A549 (cell line): ENCODE measurements around the gene SGTB. TPM values are rescaled to one million over a fixed set of nuclear protein-coding genes. Genes with fewer than 3 reads are reported as not detected.

Source experiments
- ATAC-seq, 2 experiments: fragments of 200-7000 bp in 1 of 2; fragments of >200 bp in 1 of 2; cut with Nextera tagmentation in 1 of 2; cut with Tn5 transposase in 1 of 2; 3 replicates each; pipeline versions ENCODE4 v1.8.0 to v1.9.1; 2018 to 2020; ENCODE audit warnings: mild to moderate bottlenecking in 1 of 2, moderate library complexity in 1 of 2
- CTCF ChIA-PET: fragments of 300-600 bp; sonication (Branson Sonifier 250); formaldehyde crosslinking; extraction: SDS; loops from one replicate; lab custom pipeline; 2021; ENCODE audit warnings: antibody characterized with exemption, inconsistent platforms; lab: Yijun Ruan, JAX
- POLR2A ChIA-PET: fragments of 350-600 bp; formaldehyde crosslinking; extraction: SDS; loops from one replicate; lab custom pipeline; 2021; ENCODE audit warnings: antibody characterized with exemption, inconsistent platforms; lab: Yijun Ruan, JAX
- DNase-seq, 2 experiments: peaks; one replicate each; pipeline versions ENCODE4 v3.0.0 to v3.0.0-alpha.2; 2011 to 2016; ENCODE audit warnings: low read depth in 1 of 2, low spot score in 1 of 2
- FAIRE-seq: peaks from 2 replicates; lab custom pipeline; 2011; peaks lifted over from hg19 to GRCh38; lab: Jason Lieb, UNC
- H3K27ac ChIP-seq, 2 experiments: fragments of >200 bp; sonication (Bioruptor Twin); formaldehyde crosslinking; 3 replicates each; pipeline ENCODE4 v1.5.1; 2016 to 2017
- H3K4me1 ChIP-seq: fragments of >200 bp; sonication (Bioruptor Twin); formaldehyde crosslinking; 3 replicates; pipeline ENCODE4 v1.6.1; 2016
- H3K4me2 ChIP-seq: fragments of >200 bp; sonication (Bioruptor Twin); formaldehyde crosslinking; 3 replicates; pipeline ENCODE4 v1.6.1; 2016
- H3K4me3 ChIP-seq: fragments of >200 bp; sonication (Bioruptor Twin); formaldehyde crosslinking; 3 replicates; pipeline ENCODE4 v1.5.1; 2016
- H3K9me3 ChIP-seq: fragments of >200 bp; sonication (Bioruptor Twin); formaldehyde crosslinking; 3 replicates; pipeline ENCODE4 v1.6.1; 2016
- CEBPB ChIP-seq, 2 experiments: fragments of >200 bp in 1 of 2; sonication (Bioruptor Twin) in 1 of 2; formaldehyde crosslinking in 1 of 2; IDR thresholded peaks; 2 replicates each; pipeline ENCODE4 v1.6.1; 2012 to 2016
- CHD2 ChIP-seq: fragments of 150-350 bp; IDR thresholded peaks from 2 replicates; pipeline ENCODE4 v1.6.1; 2014; ENCODE audit warnings: low read length; ENCODE audit not compliant: partially characterized antibody
- EHF ChIP-seq: fragments of 250-450 bp; sonication (Bioruptor Pico); IDR thresholded peaks from 2 replicates; pipeline ENCODE4 v1.5.0; 2020; ENCODE audit warnings: mild to moderate bottlenecking
- EHMT2 ChIP-seq: fragments of 200-600 bp; sonication (generic); IDR thresholded peaks from 2 replicates; pipeline ENCODE4 v1.6.1; 2016; ENCODE audit warnings: antibody characterized with exemption, low read depth, mild to moderate bottlenecking, moderate library complexity
- FOSB ChIP-seq: fragments of 250-450 bp; sonication (Bioruptor Pico); IDR thresholded peaks from 2 replicates; pipeline ENCODE4 v1.5.0; 2020; ENCODE audit warnings: mild to moderate bottlenecking, moderate library complexity
- FOSL2 ChIP-seq, 2 experiments: fragments of 450-650 bp in 1 of 2; fragments of >200 bp in 1 of 2; sonication (Bioruptor Twin) in 1 of 2; formaldehyde crosslinking; IDR thresholded peaks; 2 replicates each; pipeline versions ENCODE4 v1.5.0 to v1.6.1; 2016 to 2020; ENCODE audit warnings: mild to moderate bottlenecking in 1 of 2, moderate library complexity in 1 of 2
- HOXA7 ChIP-seq: fragments of 250-450 bp; sonication (Bioruptor Pico); IDR thresholded peaks from 2 replicates; pipeline ENCODE4 v1.5.0; 2020; ENCODE audit warnings: mild to moderate bottlenecking, moderate library complexity
- HOXB5 ChIP-seq: fragments of 250-450 bp; sonication (Bioruptor Pico); IDR thresholded peaks from 2 replicates; pipeline ENCODE4 v1.5.0; 2020; ENCODE audit warnings: mild to moderate bottlenecking, moderate library complexity
- KDM5A ChIP-seq: fragments of 200-600 bp; sonication (generic); IDR thresholded peaks from 2 replicates; pipeline ENCODE4 v1.6.1; 2016; ENCODE audit warnings: antibody characterized with exemption, mild to moderate bottlenecking
- MAZ ChIP-seq: fragments of 150-350 bp; IDR thresholded peaks from 2 replicates; pipeline ENCODE4 v1.6.1; 2014; ENCODE audit warnings: antibody characterized with exemption, low read depth, low read length, borderline replicate concordance
- NPAS2 ChIP-seq: fragments of 250-450 bp; sonication (Bioruptor Pico); IDR thresholded peaks from 2 replicates; pipeline ENCODE4 v1.8.0; 2022; ENCODE audit warnings: mild to moderate bottlenecking, moderate library complexity, borderline replicate concordance
- NR3C1 ChIP-seq: fragments of >200 bp; sonication (Bioruptor Twin); formaldehyde crosslinking; IDR thresholded peaks from 3 replicates; pipeline ENCODE4 v1.6.1; 2017
- RARB ChIP-seq: fragments of 250-450 bp; sonication (Bioruptor Pico); IDR thresholded peaks from 2 replicates; pipeline ENCODE4 v1.8.0; 2021; ENCODE audit warnings: mild to moderate bottlenecking, moderate library complexity
- TP53 ChIP-seq: fragments of 250-450 bp; sonication (Bioruptor Pico); IDR thresholded peaks from 2 replicates; pipeline ENCODE4 v1.5.0; 2021; ENCODE audit warnings: mild to moderate bottlenecking, moderate library complexity
- ZC3H11A ChIP-seq: fragments of 450-650 bp; IDR thresholded peaks from 2 replicates; pipeline ENCODE4 v1.6.1; 2014; ENCODE audit warnings: antibody characterized with exemption, mild to moderate bottlenecking
- ZNF302 ChIP-seq: fragments of 250-450 bp; sonication (Bioruptor Pico); IDR thresholded peaks from 2 replicates; pipeline ENCODE4 v1.9.0; 2021; ENCODE audit warnings: inconsistent platforms, mild to moderate bottlenecking, moderate library complexity
- WGBS: methylation state at CpG from one replicate; pipeline ENCODE4 v1.1.6; 2017; ENCODE audit errors: missing lambda C conversion rate; 5-methylcytosine and 5-hydroxymethylcytosine counted together
- polyA plus RNA-seq, 4 experiments: library from polyadenylated mRNA; depleted of rRNA in 3 of 4; stranded (reverse); fragments of >200 nt; fragmentation: RNase III in 1 of 4; extraction: RNeasy Plus Mini Kit Qiagen cat#74134 plus additional on column Dnase treatment in 1 of 4; gene quantifications; 2 replicates in 3 of 4; 3 replicates in 1 of 4; pipeline ENCODE4 v1.2.3, GENCODE V29; 2011 to 2017
- TF ChIP-seq, protein P1 (sequence below): fragments of 250-450 bp; sonication (Bioruptor Pico); IDR thresholded peaks from 2 replicates; pipeline ENCODE4 v1.5.0; 2020; ENCODE audit warnings: low read depth, mild to moderate bottlenecking, moderate library complexity
- TF ChIP-seq, protein P2 (sequence below): IDR thresholded peaks from 2 replicates; pipeline ENCODE4 v1.6.1; 2012
- TF ChIP-seq, protein P3 (sequence below): fragments of >200 bp; sonication (Bioruptor Twin); formaldehyde crosslinking; IDR thresholded peaks from 3 replicates; pipeline ENCODE4 v1.5.1; 2016
- TF ChIP-seq, protein P4 (sequence below): IDR thresholded peaks from 2 replicates; pipeline ENCODE4 v1.6.1; 2012; ENCODE audit warnings: low read depth, borderline replicate concordance

Gene SGTB
- polyA plus RNA-seq, 2 of the 4 experiments (the other 2 are of a cell fraction) = 8.6 to 17.4 TPM

DNA sequence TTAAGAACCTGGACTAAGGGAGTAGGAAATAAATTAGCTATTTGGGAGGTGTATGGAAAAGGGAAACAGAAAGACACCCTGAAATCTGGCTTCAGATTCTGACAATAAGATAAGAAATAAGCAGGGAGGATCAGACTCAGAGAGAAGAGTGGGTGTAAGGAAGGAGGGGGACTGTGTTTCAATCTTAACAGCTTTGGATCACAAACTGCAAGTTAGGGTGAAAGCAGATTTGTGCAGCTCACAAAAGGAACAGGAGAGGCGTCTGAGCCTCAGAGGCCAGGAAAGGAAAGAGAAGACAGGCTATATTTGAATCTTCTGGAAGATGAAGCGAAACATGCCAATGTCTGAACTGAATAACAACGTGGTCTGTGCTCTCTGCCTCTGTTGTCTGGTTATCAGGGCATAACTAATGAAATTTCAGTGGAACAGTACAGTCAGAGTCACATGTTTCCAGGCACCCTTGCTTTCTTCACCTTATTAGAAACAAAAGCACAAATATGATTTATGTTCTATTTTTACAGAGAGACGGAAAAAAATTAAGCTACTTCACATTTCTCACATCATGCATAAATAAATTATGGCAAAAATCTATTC, 26.6 kb downstream of the SGTB start:
- DNase-seq = no peak
- H3K9me3 ChIP-seq = no peaks in the 10 kb centered on the region
- no peak for FAIRE-seq
- TF ChIP-seq FOSB = no peak
- TF ChIP-seq CEBPB (IDR thresholded peaks at IDR 0.05) = no peak
- TF ChIP-seq NPAS2 = no peak
- TF ChIP-seq, protein P1, sequence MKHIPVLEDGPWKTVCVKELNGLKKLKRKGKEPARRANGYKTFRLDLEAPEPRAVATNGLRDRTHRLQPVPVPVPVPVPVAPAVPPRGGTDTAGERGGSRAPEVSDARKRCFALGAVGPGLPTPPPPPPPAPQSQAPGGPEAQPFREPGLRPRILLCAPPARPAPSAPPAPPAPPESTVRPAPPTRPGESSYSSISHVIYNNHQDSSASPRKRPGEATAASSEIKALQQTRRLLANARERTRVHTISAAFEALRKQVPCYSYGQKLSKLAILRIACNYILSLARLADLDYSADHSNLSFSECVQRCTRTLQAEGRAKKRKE (CRISPR knock-in tag) = no peak
- TF ChIP-seq MAZ = no peak
- TF ChIP-seq CHD2 = no peak
- no peak for TF ChIP-seq ZNF302
- TF ChIP-seq EHF (CRISPR knock-in tag) = no peak
- no peak for TF ChIP-seq HOXA7 (CRISPR knock-in tag)
- no peak for TF ChIP-seq TP53
- TF ChIP-seq RARB (CRISPR knock-in tag) = no peak
- TF ChIP-seq, protein P2, sequence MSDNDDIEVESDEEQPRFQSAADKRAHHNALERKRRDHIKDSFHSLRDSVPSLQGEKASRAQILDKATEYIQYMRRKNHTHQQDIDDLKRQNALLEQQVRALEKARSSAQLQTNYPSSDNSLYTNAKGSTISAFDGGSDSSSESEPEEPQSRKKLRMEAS = no peak
- TF ChIP-seq, protein P3, sequence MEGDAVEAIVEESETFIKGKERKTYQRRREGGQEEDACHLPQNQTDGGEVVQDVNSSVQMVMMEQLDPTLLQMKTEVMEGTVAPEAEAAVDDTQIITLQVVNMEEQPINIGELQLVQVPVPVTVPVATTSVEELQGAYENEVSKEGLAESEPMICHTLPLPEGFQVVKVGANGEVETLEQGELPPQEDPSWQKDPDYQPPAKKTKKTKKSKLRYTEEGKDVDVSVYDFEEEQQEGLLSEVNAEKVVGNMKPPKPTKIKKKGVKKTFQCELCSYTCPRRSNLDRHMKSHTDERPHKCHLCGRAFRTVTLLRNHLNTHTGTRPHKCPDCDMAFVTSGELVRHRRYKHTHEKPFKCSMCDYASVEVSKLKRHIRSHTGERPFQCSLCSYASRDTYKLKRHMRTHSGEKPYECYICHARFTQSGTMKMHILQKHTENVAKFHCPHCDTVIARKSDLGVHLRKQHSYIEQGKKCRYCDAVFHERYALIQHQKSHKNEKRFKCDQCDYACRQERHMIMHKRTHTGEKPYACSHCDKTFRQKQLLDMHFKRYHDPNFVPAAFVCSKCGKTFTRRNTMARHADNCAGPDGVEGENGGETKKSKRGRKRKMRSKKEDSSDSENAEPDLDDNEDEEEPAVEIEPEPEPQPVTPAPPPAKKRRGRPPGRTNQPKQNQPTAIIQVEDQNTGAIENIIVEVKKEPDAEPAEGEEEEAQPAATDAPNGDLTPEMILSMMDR = no peak
- TF ChIP-seq ZC3H11A = no peak
- TF ChIP-seq, protein P4, sequence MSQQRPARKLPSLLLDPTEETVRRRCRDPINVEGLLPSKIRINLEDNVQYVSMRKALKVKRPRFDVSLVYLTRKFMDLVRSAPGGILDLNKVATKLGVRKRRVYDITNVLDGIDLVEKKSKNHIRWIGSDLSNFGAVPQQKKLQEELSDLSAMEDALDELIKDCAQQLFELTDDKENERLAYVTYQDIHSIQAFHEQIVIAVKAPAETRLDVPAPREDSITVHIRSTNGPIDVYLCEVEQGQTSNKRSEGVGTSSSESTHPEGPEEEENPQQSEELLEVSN = no peak
- no peak for TF ChIP-seq EHMT2
- H3K4me2 ChIP-seq = no peak overlapping the region
- ATAC-seq = no peak
- H3K4me3 ChIP-seq = no peak overlapping the region
- 74% methylated on average over 4 of the region's 4 CpGs for WGBS
- ChIA-PET POLR2A (no interaction called here), CTCF (interaction anchor here (1.3 to 1.9 kb wide), 2 partner anchors 16 to 31 kb away, joined by 4 to 5 read pairs; no protein-coding TSS in a partner anchor)
- H3K27ac ChIP-seq = no peak overlapping the region
- no peaks in the 10 kb centered on the region for H3K4me1 ChIP-seq

DNA sequence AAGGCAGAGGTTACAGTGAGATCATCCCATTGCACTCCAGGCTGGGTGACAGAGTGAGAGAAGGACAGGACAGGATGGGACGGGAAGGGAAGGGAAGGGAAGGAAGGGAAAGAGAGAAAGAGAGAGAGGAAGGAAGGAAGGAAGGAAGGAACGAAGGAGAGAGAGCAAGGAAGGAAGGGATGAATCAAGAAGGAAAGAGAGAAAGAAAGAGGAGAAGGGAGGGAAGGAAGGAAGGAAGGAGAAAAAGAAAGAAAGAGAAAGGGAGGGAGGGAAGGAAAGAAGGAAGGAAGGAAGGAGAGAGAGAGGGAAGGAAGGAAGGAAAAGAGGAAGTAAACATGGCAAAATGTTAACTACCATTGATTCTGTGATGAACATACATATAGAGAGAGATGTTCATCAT, 28.8 kb downstream of the SGTB start:
- ATAC-seq = no peak
- TF ChIP-seq FOSL2 (IDR thresholded peaks at IDR 0.05) = no peak
- no peak for TF ChIP-seq FOSL2 (CRISPR knock-in tag; IDR thresholded peaks at IDR 0.05)
- TF ChIP-seq, protein P4 = no peak
- no peak for TF ChIP-seq EHMT2
- TF ChIP-seq HOXB5 = no peak
- TF ChIP-seq NR3C1 = no peak
- TF ChIP-seq NPAS2 = no peak
- TF ChIP-seq KDM5A = no peak
- TF ChIP-seq, all 56 proteins: peak for 0
- FAIRE-seq (no peak), DNase-seq (no peak)
- Histone ChIP-seq H3K4me3 (no peak overlapping the region), H3K27ac (no peak overlapping the region), H3K4me1 (no peaks in the 10 kb centered on the region), H3K9me3 (no peaks in the 10 kb centered on the region), H3K4me2 (no peak overlapping the region)
- CTCF ChIA-PET = interaction anchor here (0.6 kb wide), 1 partner anchor 729 kb away, joined by 3 read pairs; no protein-coding TSS in a partner anchor
- WGBS = 85% methylated on average over 2 of the region's 2 CpGs
- POLR2A ChIA-PET = no interaction called here
